Progenitor cell of endocrine pancreas (in vitro differentiated cells): ENCODE data around the gene DLGAP1. TPM values are rescaled to one million over a fixed set of nuclear protein-coding genes. Genes with fewer than 3 reads are reported as not detected.
A peak's percentile ranks its signal among the peaks of the same experiment; 100 is the strongest.
"Not testable (repeated sequence)": the region's sequence is repeated elsewhere in the genome, so short reads cannot be mapped to it uniquely, and the experiment has no call there.

Experiments
- DNase-seq: peaks from one replicate; pipeline ENCODE4 v3.0.0; 2021; ENCODE audit warnings: low spot score; ENCODE audit not compliant: unreplicated experiment
- H3K27ac Mint-ChIP-seq: 2 replicates; pipeline ENCODE4 v1.8.0; 2021; ENCODE audit warnings: mild to moderate bottlenecking, moderate library complexity, mixed read lengths
- H3K27me3 Mint-ChIP-seq: 2 replicates; pipeline ENCODE4 v1.8.0; 2021; ENCODE audit warnings: mixed read lengths
- H3K36me3 Mint-ChIP-seq: 2 replicates; pipeline ENCODE4 v1.8.0; 2022; ENCODE audit warnings: mixed read lengths; ENCODE audit not compliant: insufficient read depth
- H3K4me1 Mint-ChIP-seq: 2 replicates; pipeline ENCODE4 v1.8.0; 2021; ENCODE audit warnings: low read depth, mixed read lengths
- H3K4me3 Mint-ChIP-seq: 2 replicates; pipeline ENCODE4 v1.8.0; 2021; ENCODE audit warnings: low read depth, mild to moderate bottlenecking, moderate library complexity, mixed read lengths
- H3K9me3 Mint-ChIP-seq: 2 replicates; pipeline ENCODE4 v1.8.0; 2021; ENCODE audit warnings: low read depth, mixed read lengths
- CTCF ChIP-seq: fragments of 200-600 bp; sonication (generic); IDR thresholded peaks from one replicate; pipeline ENCODE4 v1.5.0; 2021; ENCODE audit warnings: antibody characterized with exemption, mild to moderate bottlenecking; ENCODE audit not compliant: unreplicated experiment
- total RNA-seq: library from RNA; stranded (reverse); gene quantifications from 2 replicates; pipeline ENCODE4 v1.2.1, GENCODE V29; 2021

DLGAP1 gene
- total RNA-seq, 1 donor from 2014 or later, result 16.7 TPM

- Mint-ChIP-seq H3K4me1 (peaks cover 35% of the 10 kb centered on the region), H3K27me3 (peaks cover 9% of the 10 kb centered on the region), H3K9me3 (no peaks in the 10 kb centered on the region), H3K4me3 (no peak overlapping the region), H3K36me3 (no peaks in the 10 kb centered on the region), H3K27ac (no peak overlapping the region)
- no peak for TF ChIP-seq CTCF
- no peak for DNase-seq
Observed at GRCh38 chr18:3706279-3707097, 748.6 kb downstream of the DLGAP1 start.

DNA sequence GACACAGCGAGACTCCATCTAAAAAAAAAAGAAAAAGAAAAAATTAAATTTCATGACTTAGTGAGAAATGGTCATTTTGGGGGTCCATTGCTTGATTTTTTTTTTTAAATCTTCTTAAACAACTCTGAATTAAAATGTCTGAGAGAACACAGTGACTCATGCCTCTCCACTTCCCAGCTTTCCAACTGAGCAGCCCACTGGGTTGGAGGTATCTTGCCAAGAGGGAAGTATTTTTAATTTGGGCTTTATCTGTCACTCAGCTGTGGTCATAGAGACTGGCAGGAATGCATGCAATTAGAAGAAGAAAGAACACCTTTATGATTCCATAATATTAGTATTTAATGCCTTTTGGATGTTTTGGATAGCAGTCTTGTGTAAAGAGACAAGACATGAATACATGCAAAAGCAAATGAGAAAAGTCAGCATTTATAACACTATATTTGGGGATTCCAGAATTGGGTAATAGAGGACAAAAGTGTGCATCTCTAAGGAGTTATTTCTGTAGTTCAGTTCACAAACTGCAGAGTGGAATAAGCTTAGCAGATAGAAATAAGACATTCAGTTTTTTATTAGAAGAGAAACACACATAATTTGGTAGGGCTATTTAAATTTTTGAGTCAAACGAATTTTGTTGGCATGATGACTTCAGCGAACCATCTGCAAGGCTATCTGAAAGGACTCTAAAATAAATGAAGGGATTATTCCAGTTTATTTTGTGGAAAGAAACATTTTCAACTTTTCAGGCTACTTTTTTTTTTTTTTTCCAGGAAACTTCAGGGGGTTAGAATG is 750.4 kb downstream of the DLGAP1 start:
- TF ChIP-seq CTCF, result no peak
- H3K4me3 Mint-ChIP-seq, result no peak overlapping the region
- H3K4me1 Mint-ChIP-seq, result peaks cover 24% of the 10 kb centered on the region
- no peak for DNase-seq
- peaks cover 10% of the 10 kb centered on the region for H3K27me3 Mint-ChIP-seq
- no peak overlapping the region for H3K27ac Mint-ChIP-seq
- H3K36me3 Mint-ChIP-seq, result peaks cover 2% of the 10 kb centered on the region
- H3K9me3 Mint-ChIP-seq, result no peaks in the 10 kb centered on the region

DNA sequence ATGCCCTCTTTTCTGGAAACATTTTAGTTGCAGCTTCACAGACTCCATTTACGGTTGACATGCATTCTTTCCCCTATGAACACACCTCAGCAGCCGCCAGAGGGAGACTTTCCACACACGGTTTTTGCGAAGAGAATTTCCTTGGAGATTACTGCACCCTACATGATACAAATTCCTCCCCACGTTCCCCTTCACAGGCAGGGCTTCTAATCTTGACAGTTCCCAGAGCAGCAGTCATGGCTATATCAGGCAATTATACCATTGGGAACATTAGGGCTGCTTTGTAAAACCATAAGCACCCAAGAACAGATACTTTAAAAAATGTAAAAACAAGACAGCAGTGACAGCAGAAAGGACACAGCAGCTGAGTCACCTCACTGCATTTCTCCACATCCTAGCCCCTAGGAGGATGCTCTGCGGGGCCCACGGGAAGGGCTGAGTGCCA is 751.4 kb downstream of the DLGAP1 start:
- Mint-ChIP-seq H3K4me3 (no peak overlapping the region), H3K4me1 (peaks cover 20% of the 10 kb centered on the region), H3K27me3 (peaks cover 10% of the 10 kb centered on the region), H3K9me3 (peaks cover 5% of the 10 kb centered on the region), H3K36me3 (peaks cover 3% of the 10 kb centered on the region), H3K27ac (no peak overlapping the region)
- peak; percentile 80 for TF ChIP-seq CTCF
- peak; percentile 33 for DNase-seq

GRCh38 chr18:3699707-3700567 is 755.2 kb downstream of the DLGAP1 start:
- Mint-ChIP-seq H3K9me3 (peaks cover 25% of the 10 kb centered on the region), H3K27me3 (peaks cover 10% of the 10 kb centered on the region)
- H3K4me1 Mint-ChIP-seq, H3K27ac Mint-ChIP-seq, DNase-seq, H3K4me3 Mint-ChIP-seq, H3K36me3 Mint-ChIP-seq: not testable (repeated sequence)

- H3K4me3 Mint-ChIP-seq, DNase-seq, H3K4me1 Mint-ChIP-seq, H3K27me3 Mint-ChIP-seq, H3K36me3 Mint-ChIP-seq, H3K27ac Mint-ChIP-seq: not testable (repeated sequence)
- peaks cover 26% of the 10 kb centered on the region for H3K9me3 Mint-ChIP-seq
Observed at GRCh38 chr18:3694030-3694778, 760.9 kb downstream of the DLGAP1 start.
